Caco-2 (cell line): Measurements from ENCODE around the gene SCAF4. TPM values are rescaled to one million over a fixed set of nuclear protein-coding genes. Genes with fewer than 3 reads are reported as not detected.
"Not testable (repeated sequence)": the region's sequence is repeated elsewhere in the genome, so short reads cannot be mapped to it uniquely, and the experiment has no call there.

Experiments
- BruUV-seq: library from RNA; stranded (reverse); fragments of 400-500 nt; replicated peaks from 2 replicates; lab custom pipeline; 2021; lab: Mats Ljungman, UMichigan
- CTCF ChIA-PET: fragments of 300-600 bp; sonication (Branson Sonifier 250); formaldehyde crosslinking; loops from one replicate; lab custom pipeline; 2022; ENCODE audit warnings: antibody characterized with exemption; lab: Charles Lee
- POLR2A ChIA-PET: fragments of 300-600 bp; sonication (Branson Sonifier 250); formaldehyde crosslinking; loops from one replicate; lab custom pipeline; 2022; ENCODE audit warnings: antibody characterized with exemption; lab: Charles Lee
- DNase-seq, 2 experiments: peaks; one replicate each; pipeline versions ENCODE4 v3.0.0 to v3.0.0-alpha.2; 2020 to 2022
- H3K27me3 ChIP-seq: replicated peaks from 2 replicates; pipeline ENCODE4 v1.6.0; 2011; ENCODE audit warnings: low read length; ENCODE audit not compliant: control insufficient read depth, insufficient read depth
- H3K36me3 ChIP-seq: 2 replicates; pipeline ENCODE4 v1.5.1; 2011; ENCODE audit warnings: low read length; ENCODE audit not compliant: control insufficient read depth, insufficient read depth
- H3K4me1 ChIP-seq: fragments of 250-450 bp; sonication (Bioruptor Pico); 2 replicates; pipeline ENCODE4 v1.5.1; 2020; ENCODE audit warnings: mild to moderate bottlenecking
- H3K4me3 ChIP-seq: 2 replicates; pipeline ENCODE4 v1.5.1; 2011; ENCODE audit warnings: low read depth, mild to moderate bottlenecking, control low read depth, low read length
- H3K9me3 ChIP-seq: fragments of 250-450 bp; sonication (Bioruptor Pico); 2 replicates; pipeline ENCODE4 v1.5.1; 2020; ENCODE audit warnings: mild to moderate bottlenecking, moderate library complexity
- H3K27ac Mint-ChIP-seq: one replicate; pipeline ENCODE4 v1.8.0; 2022; ENCODE audit warnings: mixed read lengths; ENCODE audit not compliant: unreplicated experiment
- H3K27me3 Mint-ChIP-seq: one replicate; pipeline ENCODE4 v1.8.0; 2022; ENCODE audit warnings: mixed read lengths; ENCODE audit not compliant: insufficient read depth, unreplicated experiment
- H3K36me3 Mint-ChIP-seq: one replicate; pipeline ENCODE4 v1.8.0; 2022; ENCODE audit warnings: mild to moderate bottlenecking, mixed read lengths; ENCODE audit not compliant: insufficient read depth, unreplicated experiment
- H3K4me1 Mint-ChIP-seq: one replicate; pipeline ENCODE4 v1.8.0; 2022; ENCODE audit warnings: low read depth, mixed read lengths; ENCODE audit not compliant: unreplicated experiment
- H3K4me3 Mint-ChIP-seq: one replicate; pipeline ENCODE4 v1.8.0; 2022; ENCODE audit warnings: mild to moderate bottlenecking, moderate library complexity, mixed read lengths; ENCODE audit not compliant: unreplicated experiment
- H3K9me3 Mint-ChIP-seq: one replicate; pipeline ENCODE4 v1.8.0; 2022; ENCODE audit warnings: mixed read lengths; ENCODE audit not compliant: unreplicated experiment
- intact Hi-C: fragments of 100-400 bp; cut with micrococcal nuclease; formaldehyde crosslinking; loops from one replicate; pipeline ENCODE4 v1.10.0; 2022; ENCODE audit not compliant: unreplicated experiment
- total RNA-seq: library from RNA; stranded (reverse); gene quantifications from 2 replicates; pipeline ENCODE4 v1.2.3, GENCODE V29; 2022
- TF ChIP-seq, protein P1 (sequence below), 2 experiments: fragments of 200-600 bp in 1 of 2; IDR thresholded peaks; 1 replicate in 1 of 2; 2 replicates in 1 of 2; pipeline versions ENCODE4 v1.5.1 to v1.8.0; 2011 to 2022; ENCODE audit warnings: antibody characterized with exemption in 1 of 2, control low read depth in 1 of 2, inconsistent platforms in 1 of 2, low read depth in 1 of 2, low read length in 1 of 2, mild to moderate bottlenecking in 1 of 2, moderate library complexity in 1 of 2; ENCODE audit not compliant: insufficient read depth in 1 of 2, severe bottlenecking in 1 of 2, unreplicated experiment in 1 of 2

Gene SCAF4
- total RNA-seq, 1 experiment from 2014 or later = 50.2 TPM

DNA sequence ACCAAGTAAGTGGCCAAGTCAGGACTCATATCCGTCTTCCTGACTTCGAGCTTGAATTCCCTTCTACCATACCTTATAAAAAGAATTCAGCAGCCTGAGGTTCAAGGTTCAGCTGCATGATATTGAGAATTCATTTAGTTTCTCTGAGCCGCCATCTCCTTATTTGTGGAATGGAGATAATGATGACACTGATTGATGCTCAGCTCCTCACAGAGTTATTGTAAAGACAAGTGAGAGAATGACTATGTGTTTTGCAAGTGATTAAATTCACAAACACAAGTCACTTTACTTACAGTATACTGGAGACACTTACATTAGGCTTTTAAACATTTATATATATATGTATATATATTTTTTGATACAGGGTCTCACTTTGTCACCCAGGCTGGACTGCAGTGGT, 39.8 kb upstream of the SCAF4 start:
- Histone ChIP-seq H3K9me3 (no peaks in the 10 kb centered on the region), H3K36me3 (no peaks in the 10 kb centered on the region), H3K4me3 (no peak overlapping the region), H3K4me1 (no peaks in the 10 kb centered on the region), H3K27me3 (no peaks in the 10 kb centered on the region)
- intact Hi-C loops = no loop called here
- TF ChIP-seq, protein P1, sequence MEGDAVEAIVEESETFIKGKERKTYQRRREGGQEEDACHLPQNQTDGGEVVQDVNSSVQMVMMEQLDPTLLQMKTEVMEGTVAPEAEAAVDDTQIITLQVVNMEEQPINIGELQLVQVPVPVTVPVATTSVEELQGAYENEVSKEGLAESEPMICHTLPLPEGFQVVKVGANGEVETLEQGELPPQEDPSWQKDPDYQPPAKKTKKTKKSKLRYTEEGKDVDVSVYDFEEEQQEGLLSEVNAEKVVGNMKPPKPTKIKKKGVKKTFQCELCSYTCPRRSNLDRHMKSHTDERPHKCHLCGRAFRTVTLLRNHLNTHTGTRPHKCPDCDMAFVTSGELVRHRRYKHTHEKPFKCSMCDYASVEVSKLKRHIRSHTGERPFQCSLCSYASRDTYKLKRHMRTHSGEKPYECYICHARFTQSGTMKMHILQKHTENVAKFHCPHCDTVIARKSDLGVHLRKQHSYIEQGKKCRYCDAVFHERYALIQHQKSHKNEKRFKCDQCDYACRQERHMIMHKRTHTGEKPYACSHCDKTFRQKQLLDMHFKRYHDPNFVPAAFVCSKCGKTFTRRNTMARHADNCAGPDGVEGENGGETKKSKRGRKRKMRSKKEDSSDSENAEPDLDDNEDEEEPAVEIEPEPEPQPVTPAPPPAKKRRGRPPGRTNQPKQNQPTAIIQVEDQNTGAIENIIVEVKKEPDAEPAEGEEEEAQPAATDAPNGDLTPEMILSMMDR (IDR thresholded peaks at IDR 0.05; ENCODE audit: insufficient read depth in 1 of 2, low read depth in 1 of 2, low read length in 1 of 2, severe bottlenecking in 1 of 2, unreplicated experiment in 1 of 2) = no peak
- Mint-ChIP-seq H3K4me3 (no peak overlapping the region), H3K27ac (no peak overlapping the region), H3K36me3 (no peaks in the 10 kb centered on the region), H3K27me3 (peaks cover 4% of the 10 kb centered on the region), H3K4me1 (no peaks in the 10 kb centered on the region), H3K9me3 (no peaks in the 10 kb centered on the region)
- ChIA-PET CTCF (no interaction called here), POLR2A (no interaction called here)
- no peak for DNase-seq
- no TSS peak for BruUV-seq

DNA sequence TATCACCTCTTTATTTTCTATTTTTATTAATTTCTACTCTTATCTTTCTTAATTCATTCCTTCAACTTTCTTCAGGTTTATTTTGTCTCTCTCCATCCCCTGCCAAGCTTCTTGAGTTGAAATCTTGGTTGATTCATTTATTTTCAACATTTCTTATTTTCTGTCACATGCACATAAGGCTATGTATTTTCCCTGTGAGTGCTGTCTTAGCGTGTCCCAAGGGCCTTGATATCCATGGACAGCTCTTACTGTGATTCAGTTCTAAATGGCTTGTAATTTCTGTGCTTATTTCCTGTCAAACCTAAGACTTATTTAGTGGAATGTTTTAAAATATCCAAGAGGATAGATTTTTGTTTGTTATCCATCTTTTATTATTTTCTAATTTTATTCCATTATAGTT, 36.8 kb upstream of the SCAF4 start:
- POLR2A ChIA-PET = no interaction called here
- DNase-seq = no peak
- TF ChIP-seq, protein P1 (IDR thresholded peaks at IDR 0.05; ENCODE audit: insufficient read depth in 1 of 2, low read depth in 1 of 2, low read length in 1 of 2, severe bottlenecking in 1 of 2, unreplicated experiment in 1 of 2) = no peak
- H3K4me1 Mint-ChIP-seq = no peaks in the 10 kb centered on the region
- no TSS peak for BruUV-seq
- CTCF ChIA-PET = no interaction called here
- no peaks in the 10 kb centered on the region for H3K27me3 Mint-ChIP-seq
- H3K4me3 ChIP-seq = no peak overlapping the region
- H3K4me1 ChIP-seq = no peaks in the 10 kb centered on the region
- no peaks in the 10 kb centered on the region; the same call in 1 of the 2 replicates for H3K9me3 ChIP-seq
- H3K27me3 ChIP-seq = no peaks in the 10 kb centered on the region
- intact Hi-C loops = no loop called here
- H3K9me3 Mint-ChIP-seq = no peaks in the 10 kb centered on the region
- no peaks in the 10 kb centered on the region for H3K36me3 Mint-ChIP-seq
- H3K4me3 Mint-ChIP-seq = no peak overlapping the region
- no peaks in the 10 kb centered on the region for H3K36me3 ChIP-seq
- no peak overlapping the region for H3K27ac Mint-ChIP-seq

DNA sequence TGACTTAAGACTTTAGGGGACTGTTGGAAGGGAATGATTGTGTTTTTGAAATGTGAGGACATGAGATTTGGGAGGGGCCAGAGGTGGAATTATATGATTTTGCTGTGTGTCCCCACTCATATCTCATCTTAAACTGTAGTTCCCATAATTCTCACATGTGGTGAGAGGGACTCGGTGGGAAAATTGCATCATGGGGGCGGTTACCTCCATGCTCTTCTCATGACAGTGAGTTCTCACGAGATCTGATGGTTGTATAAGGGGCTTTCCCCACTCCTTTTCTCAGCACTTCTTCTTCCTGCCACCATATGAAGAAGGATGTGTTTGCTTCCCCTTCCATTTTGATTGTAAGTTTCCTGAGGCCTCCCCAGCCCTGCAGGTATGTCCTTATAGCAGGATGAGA, 35.0 kb upstream of the SCAF4 start:
- H3K4me3 Mint-ChIP-seq = no peak overlapping the region
- H3K36me3 Mint-ChIP-seq = no peaks in the 10 kb centered on the region
- CTCF ChIA-PET = no interaction called here

DNA sequence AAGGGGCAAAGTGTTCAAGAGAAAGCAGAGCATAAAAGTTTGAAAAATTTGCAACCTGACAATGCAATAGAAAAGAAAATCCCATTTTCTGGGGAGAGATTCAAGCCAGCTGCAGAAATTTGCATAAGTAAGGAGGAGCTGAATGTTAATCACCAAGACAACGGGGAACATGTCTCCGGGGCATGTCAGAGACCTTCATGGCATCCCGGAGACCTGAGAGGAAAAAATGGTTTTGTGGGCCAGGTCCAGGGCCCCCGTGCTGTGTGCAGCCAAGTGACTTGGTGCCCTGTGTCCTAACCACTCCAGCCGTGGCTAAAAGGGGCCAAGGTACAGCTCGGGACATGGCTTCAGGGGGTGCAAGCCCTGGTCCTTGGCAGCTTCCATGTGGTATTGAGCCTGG, 33.9 kb upstream of the SCAF4 start:
- CTCF ChIA-PET, intact Hi-C loops, H3K4me3 ChIP-seq, H3K27me3 Mint-ChIP-seq, H3K36me3 ChIP-seq, H3K27me3 ChIP-seq, H3K27ac Mint-ChIP-seq, H3K4me1 Mint-ChIP-seq, H3K36me3 Mint-ChIP-seq, H3K9me3 ChIP-seq, POLR2A ChIA-PET, H3K9me3 Mint-ChIP-seq, DNase-seq, H3K4me1 ChIP-seq, H3K4me3 Mint-ChIP-seq, BruUV-seq: not testable (repeated sequence)

More for the DNA sequence above, 35.0 kb upstream of the SCAF4 start:
- intact Hi-C loops = no loop called here
- no TSS peak for BruUV-seq
- no peaks in the 10 kb centered on the region for H3K36me3 ChIP-seq
- no peaks in the 10 kb centered on the region for H3K27me3 ChIP-seq
- H3K27me3 Mint-ChIP-seq = peaks cover 1% of the 10 kb centered on the region
- H3K4me3 ChIP-seq = no peak overlapping the region
- DNase-seq = no peak
- H3K4me1 Mint-ChIP-seq = no peaks in the 10 kb centered on the region
- H3K9me3 Mint-ChIP-seq = no peaks in the 10 kb centered on the region
- TF ChIP-seq, protein P1 (IDR thresholded peaks at IDR 0.05; ENCODE audit: insufficient read depth in 1 of 2, low read depth in 1 of 2, low read length in 1 of 2, severe bottlenecking in 1 of 2, unreplicated experiment in 1 of 2) = no peak
- no peaks in the 10 kb centered on the region; the same call in 1 of the 2 replicates for H3K9me3 ChIP-seq
- no peak overlapping the region for H3K27ac Mint-ChIP-seq
- no peaks in the 10 kb centered on the region for H3K4me1 ChIP-seq
- POLR2A ChIA-PET = no interaction called here
